Mesenchymal stem cell (in vitro differentiated cells and primary cell): ENCODE measurements around the gene VTI1B. TPM values are rescaled to one million over a fixed set of nuclear protein-coding genes. Genes with fewer than 3 reads are reported as not detected.

Experiments
- small RNA-seq: library from polyadenylated mRNA; stranded (forward); fragments of <200 nt; extraction: miRNeasy Mini kit (QIAGEN cat#:217004); gene quantifications from one replicate; pipeline ENCODE3, GENCODE V24; 2013; ENCODE audit warnings: low read depth

Gene VTI1B

Small RNA genes within 50 kb of the gene (small RNA-seq; reads per million reads assigned to genes)
- gene AL132640.3 (not detected), gene RF00019 (not detected), gene RN7SL369P (not detected), gene RNA5SP386 (not detected)
